Measurements from ENCODE around the gene RAPGEF4. TPM values are rescaled to one million over a fixed set of nuclear protein-coding genes. Genes with fewer than 3 reads are reported as not detected.

The RAPGEF4 gene
- total and polyA plus RNA-seq, 4 donors, result 6.4 to 33.5 (median 8.6) TPM

DNA sequence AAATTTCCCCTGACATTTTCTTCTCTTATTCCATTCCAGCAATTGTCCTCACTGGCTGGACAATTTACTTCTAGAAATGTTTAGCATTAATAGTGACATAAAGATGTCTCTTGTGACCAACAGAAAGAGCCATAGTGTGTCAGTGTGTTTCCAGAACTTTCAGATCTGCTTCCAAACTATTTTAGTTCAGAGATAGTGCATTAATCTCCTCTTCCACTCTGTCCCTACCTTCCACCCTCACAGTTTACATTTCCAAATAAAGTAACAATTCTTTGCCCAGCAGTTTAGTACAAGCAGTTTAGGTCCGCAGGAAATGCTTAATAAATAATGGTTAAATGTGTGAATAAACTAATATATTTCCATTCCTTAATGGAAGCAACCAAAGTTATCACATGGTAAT is 24.5 kb upstream of the RAPGEF4 start:
- 74 to 81% methylated on average over 1 of the region's 1 CpG for WGBS, 2 donors
- DNase-seq, result no peak
- no peak overlapping the region for H3K27ac ChIP-seq (ENCODE audit: low read depth in 1 of 2, low read length in 1 of 2)
- H3K4me3 ChIP-seq, result no peak overlapping the region
- no peak overlapping the region for H3K9ac ChIP-seq (ENCODE audit: insufficient read depth in 1 of 2, low read length in 2 of 2)
- TF ChIP-seq, protein P1, sequence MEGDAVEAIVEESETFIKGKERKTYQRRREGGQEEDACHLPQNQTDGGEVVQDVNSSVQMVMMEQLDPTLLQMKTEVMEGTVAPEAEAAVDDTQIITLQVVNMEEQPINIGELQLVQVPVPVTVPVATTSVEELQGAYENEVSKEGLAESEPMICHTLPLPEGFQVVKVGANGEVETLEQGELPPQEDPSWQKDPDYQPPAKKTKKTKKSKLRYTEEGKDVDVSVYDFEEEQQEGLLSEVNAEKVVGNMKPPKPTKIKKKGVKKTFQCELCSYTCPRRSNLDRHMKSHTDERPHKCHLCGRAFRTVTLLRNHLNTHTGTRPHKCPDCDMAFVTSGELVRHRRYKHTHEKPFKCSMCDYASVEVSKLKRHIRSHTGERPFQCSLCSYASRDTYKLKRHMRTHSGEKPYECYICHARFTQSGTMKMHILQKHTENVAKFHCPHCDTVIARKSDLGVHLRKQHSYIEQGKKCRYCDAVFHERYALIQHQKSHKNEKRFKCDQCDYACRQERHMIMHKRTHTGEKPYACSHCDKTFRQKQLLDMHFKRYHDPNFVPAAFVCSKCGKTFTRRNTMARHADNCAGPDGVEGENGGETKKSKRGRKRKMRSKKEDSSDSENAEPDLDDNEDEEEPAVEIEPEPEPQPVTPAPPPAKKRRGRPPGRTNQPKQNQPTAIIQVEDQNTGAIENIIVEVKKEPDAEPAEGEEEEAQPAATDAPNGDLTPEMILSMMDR (IDR thresholded peaks at IDR 0.05; ENCODE audit: control extremely low read depth, extremely low read depth), result no peak
- no peaks in the 10 kb centered on the region for H3K36me3 ChIP-seq (ENCODE audit: control insufficient read depth in 4 of 4, insufficient read depth in 4 of 4, low read length in 4 of 4)
- no peaks in the 10 kb centered on the region for H3K4me1 ChIP-seq (ENCODE audit: control insufficient read depth in 5 of 5, insufficient read depth in 5 of 5, low read length in 5 of 5)
- peaks cover 0 to 4% (median 0%) of the 10 kb centered on the region in 4 donors for H3K9me3 ChIP-seq (ENCODE audit: control insufficient read depth in 4 of 4, insufficient read depth in 3 of 4, low read length in 3 of 4)
- no peaks in the 10 kb centered on the region for H3K27me3 ChIP-seq (ENCODE audit: control insufficient read depth in 3 of 3, insufficient read depth in 3 of 3, low read length in 2 of 3)
- ATAC-seq (ENCODE audit: insufficient read depth, low FRiP score), result no peak

DNA sequence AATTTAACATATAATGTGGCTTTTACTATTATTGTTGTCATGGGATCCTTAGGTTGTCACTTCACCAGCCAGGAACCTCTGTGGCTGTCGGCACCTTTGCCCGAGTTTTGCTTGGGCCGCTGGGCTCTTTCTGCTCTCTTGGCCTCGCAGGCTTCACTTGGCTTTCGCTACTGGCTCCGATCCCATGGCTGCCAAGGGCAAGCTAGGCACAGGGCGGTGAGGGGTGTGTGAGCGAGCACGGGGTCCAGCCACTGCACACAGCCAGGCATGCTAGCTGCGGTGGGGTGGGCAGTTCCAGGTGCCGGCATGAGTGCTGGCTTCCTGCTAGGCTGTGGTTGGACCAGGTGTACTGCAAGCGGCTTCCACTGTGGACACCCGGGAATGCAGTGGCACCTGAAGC is 23.4 kb upstream of the RAPGEF4 start:
- WGBS, 2 donors, result 87 to 93% methylated on average over 13 of the region's 13 CpGs
- Histone ChIP-seq H3K27ac (ENCODE audit: low read depth in 1 of 2, low read length in 1 of 2) (no peak overlapping the region), H3K9ac (ENCODE audit: insufficient read depth in 1 of 2, low read length in 2 of 2) (no peak overlapping the region), H3K36me3 (ENCODE audit: control insufficient read depth in 4 of 4, insufficient read depth in 4 of 4, low read length in 4 of 4) (no peaks in the 10 kb centered on the region), H3K27me3 (ENCODE audit: control insufficient read depth in 3 of 3, insufficient read depth in 3 of 3, low read length in 2 of 3) (no peaks in the 10 kb centered on the region), H3K9me3 (ENCODE audit: control insufficient read depth in 4 of 4, insufficient read depth in 3 of 4, low read length in 3 of 4) (peaks cover 0 to 4% (median 0%) of the 10 kb centered on the region in 4 donors), H3K4me1 (ENCODE audit: control insufficient read depth in 5 of 5, insufficient read depth in 5 of 5, low read length in 5 of 5) (no peaks in the 10 kb centered on the region), H3K4me3 (no peak overlapping the region)
- ATAC-seq (ENCODE audit: insufficient read depth, low FRiP score) (no peak), DNase-seq (no peak)
- TF ChIP-seq, protein P1 (IDR thresholded peaks at IDR 0.05; ENCODE audit: control extremely low read depth, extremely low read depth), result no peak

DNA sequence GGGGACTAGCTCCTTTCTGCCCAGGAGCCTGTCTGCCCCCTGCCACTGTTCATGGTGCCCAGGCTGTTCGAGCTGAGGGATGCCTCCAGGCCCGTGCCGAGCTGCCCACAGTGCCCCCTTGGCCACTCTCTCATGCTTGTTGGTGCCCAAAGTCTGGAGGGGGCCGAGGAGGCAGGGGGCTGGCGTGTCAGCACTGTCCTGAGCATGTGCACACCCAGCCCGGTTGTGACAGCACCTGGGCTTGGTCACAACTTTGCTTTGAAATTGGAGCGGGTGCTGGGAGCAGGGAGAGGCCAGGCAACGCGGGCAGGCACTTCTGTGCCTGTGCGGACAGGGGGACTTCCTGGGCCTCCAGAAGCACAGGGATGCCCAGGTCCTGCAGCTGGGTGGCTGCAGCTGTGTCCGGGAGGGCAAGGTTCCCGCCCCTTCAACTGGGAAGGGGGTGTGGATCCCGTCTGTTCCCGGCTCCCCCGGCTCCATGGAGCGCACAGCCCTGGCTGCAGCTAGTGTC is 22.2 kb upstream of the RAPGEF4 start:
- Histone ChIP-seq H3K9me3 (ENCODE audit: control insufficient read depth in 4 of 4, insufficient read depth in 3 of 4, low read length in 3 of 4) (peaks cover 0 to 4% (median 0%) of the 10 kb centered on the region in 4 donors), H3K27me3 (ENCODE audit: control insufficient read depth in 3 of 3, insufficient read depth in 3 of 3, low read length in 2 of 3) (no peaks in the 10 kb centered on the region), H3K4me3 (no peak overlapping the region), H3K27ac (ENCODE audit: low read depth in 1 of 2, low read length in 1 of 2) (no peak overlapping the region), H3K36me3 (ENCODE audit: control insufficient read depth in 4 of 4, insufficient read depth in 4 of 4, low read length in 4 of 4) (no peaks in the 10 kb centered on the region), H3K4me1 (ENCODE audit: control insufficient read depth in 5 of 5, insufficient read depth in 5 of 5, low read length in 5 of 5) (no peaks in the 10 kb centered on the region), H3K9ac (ENCODE audit: insufficient read depth in 1 of 2, low read length in 2 of 2) (no peak overlapping the region)
- 89% methylated on average over 16 of the region's 16 CpGs for WGBS, 2 donors
- TF ChIP-seq, protein P1 (IDR thresholded peaks at IDR 0.05; ENCODE audit: control extremely low read depth, extremely low read depth), result no peak
- DNase-seq (no peak), ATAC-seq (ENCODE audit: insufficient read depth, low FRiP score) (no peak)

DNA sequence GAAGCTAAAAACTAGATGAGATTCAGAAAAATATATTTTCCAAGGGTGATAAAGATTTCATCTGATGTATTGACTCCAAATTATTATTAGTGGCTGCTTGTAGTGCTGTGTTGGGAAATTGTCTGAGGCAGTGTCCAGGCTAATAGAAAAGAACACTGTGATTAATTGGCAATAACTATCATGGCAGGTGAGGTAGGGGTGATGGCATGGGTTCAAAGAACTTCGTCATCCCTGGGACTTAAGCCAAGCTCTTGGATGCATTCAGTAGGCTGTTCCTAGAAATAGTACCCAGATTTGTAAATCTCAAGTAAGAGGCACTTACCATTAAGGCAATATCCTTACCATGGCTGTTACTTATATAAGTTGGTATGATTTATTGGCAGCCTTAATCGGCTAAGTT is 13.2 kb upstream of the RAPGEF4 start:
- no peak for ATAC-seq (ENCODE audit: insufficient read depth, low FRiP score)
- no peaks in the 10 kb centered on the region for H3K27me3 ChIP-seq (ENCODE audit: control insufficient read depth in 3 of 3, insufficient read depth in 3 of 3, low read length in 2 of 3)
- 51 to 81% methylated on average over 2 of the region's 2 CpGs for WGBS, 2 donors
- peaks cover 0 to 3% (median 1%) of the 10 kb centered on the region in 4 donors for H3K9me3 ChIP-seq (ENCODE audit: control insufficient read depth in 4 of 4, insufficient read depth in 3 of 4, low read length in 3 of 4)
- TF ChIP-seq, protein P1 (IDR thresholded peaks at IDR 0.05; ENCODE audit: control extremely low read depth, extremely low read depth), result no peak
- DNase-seq, result no peak
- no peaks in the 10 kb centered on the region for H3K4me1 ChIP-seq (ENCODE audit: control insufficient read depth in 5 of 5, insufficient read depth in 5 of 5, low read length in 5 of 5)
- H3K27ac ChIP-seq (ENCODE audit: low read depth in 1 of 2, low read length in 1 of 2), result no peak overlapping the region
- no peaks in the 10 kb centered on the region for H3K36me3 ChIP-seq (ENCODE audit: control insufficient read depth in 4 of 4, insufficient read depth in 4 of 4, low read length in 4 of 4)
- no peak overlapping the region for H3K9ac ChIP-seq (ENCODE audit: insufficient read depth in 1 of 2, low read length in 2 of 2)
- H3K4me3 ChIP-seq, result no peak overlapping the region
